ENCODE data around the gene NLRP7.

DNA sequence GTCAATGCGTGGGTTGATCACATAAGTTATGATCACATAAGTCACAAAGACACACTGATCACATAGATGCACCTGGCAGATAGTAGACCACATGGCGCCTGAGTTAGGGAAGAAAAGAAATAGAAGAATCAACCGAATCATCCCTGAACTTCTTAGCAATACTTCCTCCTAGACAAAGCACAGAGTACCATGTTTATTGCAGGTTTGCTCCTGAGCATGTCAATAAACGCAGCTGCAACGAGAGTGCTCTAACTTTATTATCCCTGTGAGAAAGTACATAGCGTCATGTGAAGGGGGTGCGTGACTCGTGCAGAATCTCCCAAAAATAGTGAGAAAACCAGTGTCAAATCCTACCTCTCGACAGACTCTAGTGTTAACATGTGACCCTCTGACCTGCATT, 24.1 kb downstream of the NLRP7 start:
- TF ChIP-seq POLR2A (IDR thresholded peaks at IDR 0.05): no peak
- TF ChIP-seq, protein P1, sequence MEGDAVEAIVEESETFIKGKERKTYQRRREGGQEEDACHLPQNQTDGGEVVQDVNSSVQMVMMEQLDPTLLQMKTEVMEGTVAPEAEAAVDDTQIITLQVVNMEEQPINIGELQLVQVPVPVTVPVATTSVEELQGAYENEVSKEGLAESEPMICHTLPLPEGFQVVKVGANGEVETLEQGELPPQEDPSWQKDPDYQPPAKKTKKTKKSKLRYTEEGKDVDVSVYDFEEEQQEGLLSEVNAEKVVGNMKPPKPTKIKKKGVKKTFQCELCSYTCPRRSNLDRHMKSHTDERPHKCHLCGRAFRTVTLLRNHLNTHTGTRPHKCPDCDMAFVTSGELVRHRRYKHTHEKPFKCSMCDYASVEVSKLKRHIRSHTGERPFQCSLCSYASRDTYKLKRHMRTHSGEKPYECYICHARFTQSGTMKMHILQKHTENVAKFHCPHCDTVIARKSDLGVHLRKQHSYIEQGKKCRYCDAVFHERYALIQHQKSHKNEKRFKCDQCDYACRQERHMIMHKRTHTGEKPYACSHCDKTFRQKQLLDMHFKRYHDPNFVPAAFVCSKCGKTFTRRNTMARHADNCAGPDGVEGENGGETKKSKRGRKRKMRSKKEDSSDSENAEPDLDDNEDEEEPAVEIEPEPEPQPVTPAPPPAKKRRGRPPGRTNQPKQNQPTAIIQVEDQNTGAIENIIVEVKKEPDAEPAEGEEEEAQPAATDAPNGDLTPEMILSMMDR (IDR thresholded peaks at IDR 0.05): no peak

Data from testis (tissue), 2 donors.